OCI-LY1 (cell line): ENCODE data around the gene RGMA.

Source experiments
- EZH2 ChIP-seq: fragments of 200-600 bp; sonication (generic), shearing (Covaris generic); IDR thresholded peaks from 2 replicates; pipeline ENCODE4 v1.8.0; 2017; ENCODE audit warnings: borderline replicate concordance, mixed run types, mild to moderate bottlenecking, antibody characterized with exemption, low read length, moderate library complexity, mixed read lengths
- TF ChIP-seq, protein P1 (sequence below): fragments of 200-600 bp; sonication (generic), shearing (Covaris generic); IDR thresholded peaks from 2 replicates; pipeline ENCODE4 v1.5.1; 2017; ENCODE audit warnings: mild to moderate bottlenecking, antibody characterized with exemption, low read length, moderate library complexity, mixed read lengths

DNA sequence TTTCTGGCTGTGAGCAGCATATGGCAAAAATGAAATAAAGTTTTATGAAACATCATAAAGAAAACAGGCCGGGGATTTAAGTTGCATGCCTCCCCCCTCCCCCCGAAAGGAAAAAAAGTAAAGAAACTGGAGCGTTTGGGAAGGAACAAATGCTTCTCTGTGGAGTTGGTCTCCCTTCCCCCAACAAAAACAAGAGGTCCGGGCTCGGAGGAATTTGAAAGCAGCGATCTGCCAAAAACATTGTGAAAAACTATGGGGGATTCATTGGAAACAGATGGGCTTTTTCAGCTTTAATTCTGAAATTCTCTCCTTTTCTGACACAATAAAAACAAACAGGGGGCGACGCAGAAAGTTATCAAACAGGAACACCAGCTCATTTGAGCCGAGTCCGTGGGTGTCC, 17.0 kb downstream of the RGMA start:
- TF ChIP-seq, protein P1, sequence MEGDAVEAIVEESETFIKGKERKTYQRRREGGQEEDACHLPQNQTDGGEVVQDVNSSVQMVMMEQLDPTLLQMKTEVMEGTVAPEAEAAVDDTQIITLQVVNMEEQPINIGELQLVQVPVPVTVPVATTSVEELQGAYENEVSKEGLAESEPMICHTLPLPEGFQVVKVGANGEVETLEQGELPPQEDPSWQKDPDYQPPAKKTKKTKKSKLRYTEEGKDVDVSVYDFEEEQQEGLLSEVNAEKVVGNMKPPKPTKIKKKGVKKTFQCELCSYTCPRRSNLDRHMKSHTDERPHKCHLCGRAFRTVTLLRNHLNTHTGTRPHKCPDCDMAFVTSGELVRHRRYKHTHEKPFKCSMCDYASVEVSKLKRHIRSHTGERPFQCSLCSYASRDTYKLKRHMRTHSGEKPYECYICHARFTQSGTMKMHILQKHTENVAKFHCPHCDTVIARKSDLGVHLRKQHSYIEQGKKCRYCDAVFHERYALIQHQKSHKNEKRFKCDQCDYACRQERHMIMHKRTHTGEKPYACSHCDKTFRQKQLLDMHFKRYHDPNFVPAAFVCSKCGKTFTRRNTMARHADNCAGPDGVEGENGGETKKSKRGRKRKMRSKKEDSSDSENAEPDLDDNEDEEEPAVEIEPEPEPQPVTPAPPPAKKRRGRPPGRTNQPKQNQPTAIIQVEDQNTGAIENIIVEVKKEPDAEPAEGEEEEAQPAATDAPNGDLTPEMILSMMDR = no peak
- no peak for TF ChIP-seq EZH2
